DOHH2 (cell line): ENCODE data around the gene FXYD7.

ENCODE experiments used
- H3F3A ChIP-seq: fragments of 200-600 bp; sonication (generic), shearing (Covaris generic); 2 replicates; pipeline ENCODE4 v1.6.0; 2016; ENCODE audit warnings: antibody characterized with exemption, mild to moderate bottlenecking; ENCODE audit not compliant: control insufficient read depth, insufficient read depth
- H3K27ac ChIP-seq: fragments of 200-600 bp; sonication (generic); 2 replicates; pipeline ENCODE4 v1.5.1; 2014; ENCODE audit warnings: low read depth, mild to moderate bottlenecking, low read length, moderate library complexity
- H3K27me3 ChIP-seq: fragments of 200-600 bp; sonication (generic); 2 replicates; pipeline ENCODE4 v1.6.1; 2014; ENCODE audit warnings: mild to moderate bottlenecking, low read length, mixed read lengths; ENCODE audit not compliant: control insufficient read depth
- H3K36me3 ChIP-seq: fragments of 200-600 bp; sonication (generic); 2 replicates; pipeline ENCODE4 v1.6.1; 2014; ENCODE audit warnings: mild to moderate bottlenecking, low read length, moderate library complexity, mixed read lengths; ENCODE audit not compliant: control insufficient read depth
- H3K4me1 ChIP-seq: fragments of 200-600 bp; sonication (generic); 2 replicates; pipeline ENCODE4 v1.6.1; 2014; ENCODE audit warnings: mild to moderate bottlenecking, low read length, mixed read lengths; ENCODE audit not compliant: control insufficient read depth
- H3K4me2 ChIP-seq: fragments of 200-600 bp; sonication (generic); 2 replicates; pipeline ENCODE4 v1.6.0; 2014; ENCODE audit warnings: mild to moderate bottlenecking, low read length, moderate library complexity
- H3K4me3 ChIP-seq: fragments of 200-600 bp; sonication (generic); 2 replicates; pipeline ENCODE4 v1.5.1; 2014; ENCODE audit warnings: mild to moderate bottlenecking, low read length, mixed read lengths
- H3K79me2 ChIP-seq: fragments of 200-600 bp; sonication (generic); 2 replicates; pipeline ENCODE4 v1.6.1; 2014; ENCODE audit warnings: mild to moderate bottlenecking, low read length, mixed read lengths; ENCODE audit not compliant: control insufficient read depth
- H3K9me2 ChIP-seq: fragments of 200-600 bp; sonication (generic); replicated peaks from 2 replicates; pipeline ENCODE4 v1.6.1; 2014; ENCODE audit warnings: mild to moderate bottlenecking, low read length, mixed read lengths; ENCODE audit not compliant: control insufficient read depth
- H3K9me3 ChIP-seq: fragments of 200-600 bp; sonication (generic); 2 replicates; pipeline ENCODE4 v1.6.1; 2014; ENCODE audit warnings: antibody characterized with exemption, low read length, mixed read lengths; ENCODE audit not compliant: control insufficient read depth, insufficient read depth
- H4K20me1 ChIP-seq: fragments of 200-600 bp; sonication (generic); 2 replicates; pipeline ENCODE4 v1.6.0; 2014; ENCODE audit warnings: low read depth, mild to moderate bottlenecking, antibody characterized with exemption, low read length, moderate library complexity; ENCODE audit not compliant: control insufficient read depth, insufficient read depth
- EZH2phosphoT487 ChIP-seq: fragments of 200-600 bp; sonication (generic); IDR thresholded peaks from 2 replicates; pipeline ENCODE4 v1.6.1; 2017; ENCODE audit warnings: borderline replicate concordance, mild to moderate bottlenecking, antibody characterized with exemption, low read length, moderate library complexity, mixed read lengths
- TF ChIP-seq, protein P1 (sequence below): fragments of 200-600 bp; sonication (generic); IDR thresholded peaks from one replicate; pipeline ENCODE4 v1.5.1; 2014; ENCODE audit warnings: antibody characterized with exemption, mild to moderate bottlenecking, low read depth, low read length; ENCODE audit not compliant: poor library complexity, severe bottlenecking

Gene FXYD7

DNA sequence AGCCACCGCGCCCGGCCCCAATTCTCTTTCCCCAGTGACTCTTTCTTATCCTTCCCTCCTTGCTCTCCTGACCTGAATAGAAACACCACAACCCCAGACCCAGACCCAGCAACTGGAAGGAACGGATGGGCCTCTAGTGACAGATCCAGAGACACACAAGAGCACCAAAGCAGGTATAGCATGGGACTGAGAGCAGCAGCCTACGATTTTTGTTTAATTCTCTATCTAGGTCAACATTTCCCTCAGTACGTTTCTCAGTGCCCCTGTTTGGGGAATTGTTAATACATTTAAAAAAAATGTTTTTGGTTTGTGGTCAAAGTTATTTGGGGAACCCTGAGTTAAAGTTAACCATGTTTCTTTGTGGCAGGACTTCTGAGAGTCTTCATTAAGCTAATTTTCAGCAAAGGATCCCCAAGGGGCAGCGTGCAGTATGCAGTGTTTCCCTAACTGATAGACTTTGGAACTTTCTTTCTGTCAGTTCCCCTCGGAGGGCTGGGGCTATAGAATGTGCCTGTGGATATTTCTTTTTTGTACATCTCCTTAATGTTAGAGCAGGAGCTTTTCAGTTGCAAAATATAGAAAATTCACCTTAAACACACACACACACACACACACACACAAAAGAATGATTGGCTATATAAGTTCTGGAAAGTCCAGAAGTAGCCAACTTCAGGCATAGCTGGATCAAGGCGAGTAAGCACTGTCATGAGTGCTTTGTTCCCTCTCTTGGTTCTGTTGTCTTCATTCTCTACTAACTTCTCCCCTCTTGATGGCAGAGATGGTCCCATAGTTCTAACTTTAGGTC, 17.8 kb downstream of the FXYD7 start:
- Histone ChIP-seq H3K36me3 (peaks cover 60% of the 10 kb centered on the region), H3F3A (no peaks in the 10 kb centered on the region), H3K4me2 (no peak overlapping the region)

DNA sequence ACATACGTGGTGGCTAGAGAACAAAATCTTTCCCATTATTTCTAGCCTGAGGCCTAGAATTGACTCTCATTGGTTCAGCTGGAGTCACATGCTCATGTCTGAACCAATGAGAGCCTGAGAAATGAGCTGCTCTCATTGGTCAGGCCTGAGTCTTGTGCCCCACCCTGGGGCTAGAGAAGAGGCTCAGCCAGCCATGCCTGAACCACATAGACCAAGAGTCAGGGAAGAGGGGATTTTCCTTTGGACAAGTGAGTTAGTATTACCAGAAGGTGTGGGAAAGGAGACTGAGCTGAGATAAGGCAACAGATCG, 18.3 kb downstream of the FXYD7 start:
- Histone ChIP-seq H3K9me2 (no peaks in the 10 kb centered on the region), H3K4me3 (no peak overlapping the region), H3K36me3 (peaks cover 64% of the 10 kb centered on the region), H3K4me2 (no peak overlapping the region), H3K27ac (no peak overlapping the region), H3F3A (no peaks in the 10 kb centered on the region), H3K9me3 (no peaks in the 10 kb centered on the region), H3K4me1 (peaks cover 3% of the 10 kb centered on the region), H3K27me3 (no peaks in the 10 kb centered on the region), H4K20me1 (no peaks in the 10 kb centered on the region), H3K79me2 (no peaks in the 10 kb centered on the region)
- TF ChIP-seq EZH2phosphoT487: no peak
- TF ChIP-seq, protein P1, sequence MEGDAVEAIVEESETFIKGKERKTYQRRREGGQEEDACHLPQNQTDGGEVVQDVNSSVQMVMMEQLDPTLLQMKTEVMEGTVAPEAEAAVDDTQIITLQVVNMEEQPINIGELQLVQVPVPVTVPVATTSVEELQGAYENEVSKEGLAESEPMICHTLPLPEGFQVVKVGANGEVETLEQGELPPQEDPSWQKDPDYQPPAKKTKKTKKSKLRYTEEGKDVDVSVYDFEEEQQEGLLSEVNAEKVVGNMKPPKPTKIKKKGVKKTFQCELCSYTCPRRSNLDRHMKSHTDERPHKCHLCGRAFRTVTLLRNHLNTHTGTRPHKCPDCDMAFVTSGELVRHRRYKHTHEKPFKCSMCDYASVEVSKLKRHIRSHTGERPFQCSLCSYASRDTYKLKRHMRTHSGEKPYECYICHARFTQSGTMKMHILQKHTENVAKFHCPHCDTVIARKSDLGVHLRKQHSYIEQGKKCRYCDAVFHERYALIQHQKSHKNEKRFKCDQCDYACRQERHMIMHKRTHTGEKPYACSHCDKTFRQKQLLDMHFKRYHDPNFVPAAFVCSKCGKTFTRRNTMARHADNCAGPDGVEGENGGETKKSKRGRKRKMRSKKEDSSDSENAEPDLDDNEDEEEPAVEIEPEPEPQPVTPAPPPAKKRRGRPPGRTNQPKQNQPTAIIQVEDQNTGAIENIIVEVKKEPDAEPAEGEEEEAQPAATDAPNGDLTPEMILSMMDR: no peak

More for the DNA sequence above, 17.8 kb downstream of the FXYD7 start:
- H3K27ac ChIP-seq: no peak overlapping the region
- H3K4me3 ChIP-seq: no peak overlapping the region
- H3K79me2 ChIP-seq: peaks cover 2% of the 10 kb centered on the region
- peaks cover 7% of the 10 kb centered on the region for H3K4me1 ChIP-seq
- no peaks in the 10 kb centered on the region for H4K20me1 ChIP-seq
- no peaks in the 10 kb centered on the region for H3K27me3 ChIP-seq
- H3K9me2 ChIP-seq: no peaks in the 10 kb centered on the region
- TF ChIP-seq, protein P1: no peak
- no peak for TF ChIP-seq EZH2phosphoT487
- no peaks in the 10 kb centered on the region for H3K9me3 ChIP-seq

DNA sequence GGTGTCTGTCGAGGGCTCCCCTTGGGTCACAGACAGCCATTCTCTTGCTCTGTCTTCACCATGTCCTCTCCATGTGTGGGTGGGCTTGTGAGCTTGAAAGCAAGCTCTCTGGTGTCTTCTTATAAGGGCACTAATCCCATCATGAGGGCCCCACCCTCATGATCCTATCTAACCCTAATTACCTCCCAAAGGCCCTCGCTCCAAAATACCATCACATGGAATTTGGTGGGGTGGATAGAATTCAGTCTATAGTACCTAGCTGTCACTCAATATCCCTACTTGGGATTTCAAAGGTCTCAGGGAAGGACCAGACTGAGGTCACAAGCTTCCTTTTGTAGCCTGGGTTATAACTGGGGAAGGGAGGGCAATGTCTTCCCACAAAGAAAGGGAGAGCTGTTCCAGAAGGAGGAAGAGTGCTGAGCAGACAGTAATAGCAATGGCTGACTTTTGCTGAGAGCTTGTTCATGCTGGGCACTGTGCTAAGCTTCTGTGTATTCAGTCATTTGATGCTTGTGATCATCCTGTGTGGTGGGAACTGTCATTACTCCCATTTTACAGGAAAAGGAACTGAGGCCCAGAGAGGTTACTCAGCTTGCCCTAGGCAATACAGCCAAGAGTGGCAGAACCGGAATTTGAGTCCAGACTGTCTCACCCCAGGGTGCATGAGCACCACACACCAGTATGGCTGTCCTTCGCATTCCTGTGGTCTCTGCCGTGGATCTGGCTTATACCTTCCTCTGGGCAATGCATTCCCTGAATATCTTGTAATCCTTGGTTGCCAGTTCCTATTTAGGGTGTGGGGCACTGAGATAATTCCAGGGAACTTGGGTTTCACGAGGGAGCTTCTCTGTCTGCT, 19.6 kb downstream of the FXYD7 start:
- no peaks in the 10 kb centered on the region for H3K9me2 ChIP-seq
- no peaks in the 10 kb centered on the region for H3K79me2 ChIP-seq
- no peaks in the 10 kb centered on the region for H4K20me1 ChIP-seq
- TF ChIP-seq EZH2phosphoT487: no peak
- TF ChIP-seq, protein P1: no peak
- H3K36me3 ChIP-seq: peaks cover 68% of the 10 kb centered on the region
- H3K9me3 ChIP-seq: no peaks in the 10 kb centered on the region
- no peaks in the 10 kb centered on the region for H3F3A ChIP-seq
- no peaks in the 10 kb centered on the region for H3K27me3 ChIP-seq
- peaks cover 14% of the 10 kb centered on the region for H3K4me1 ChIP-seq
- H3K4me2 ChIP-seq: no peak overlapping the region
- H3K4me3 ChIP-seq: no peak overlapping the region
- H3K27ac ChIP-seq: no peak overlapping the region
